Erythroblast (primary cell): ENCODE results near the gene PHACTR2.
A peak's percentile ranks its signal among the peaks of the same experiment; 100 is the strongest.
"Not testable (repeated sequence)": the region's sequence is repeated elsewhere in the genome, so short reads cannot be mapped to it uniquely, and the experiment has no call there.

Experiments
- DNase-seq, 2 experiments: peaks; one replicate each; lab custom pipeline; 2025; lab: John Stamatoyannopoulos, UW
- GATA1 ChIP-seq: IDR thresholded peaks from 2 replicates; pipeline ENCODE4 v1.6.1; 2011; ENCODE audit warnings: low read depth, mild to moderate bottlenecking, control low read depth, low read length, moderate library complexity
- POLR2A ChIP-seq: IDR thresholded peaks from 2 replicates; pipeline ENCODE4 v1.6.1; 2011; ENCODE audit warnings: mild to moderate bottlenecking, low read length

PHACTR2 gene

DNA sequence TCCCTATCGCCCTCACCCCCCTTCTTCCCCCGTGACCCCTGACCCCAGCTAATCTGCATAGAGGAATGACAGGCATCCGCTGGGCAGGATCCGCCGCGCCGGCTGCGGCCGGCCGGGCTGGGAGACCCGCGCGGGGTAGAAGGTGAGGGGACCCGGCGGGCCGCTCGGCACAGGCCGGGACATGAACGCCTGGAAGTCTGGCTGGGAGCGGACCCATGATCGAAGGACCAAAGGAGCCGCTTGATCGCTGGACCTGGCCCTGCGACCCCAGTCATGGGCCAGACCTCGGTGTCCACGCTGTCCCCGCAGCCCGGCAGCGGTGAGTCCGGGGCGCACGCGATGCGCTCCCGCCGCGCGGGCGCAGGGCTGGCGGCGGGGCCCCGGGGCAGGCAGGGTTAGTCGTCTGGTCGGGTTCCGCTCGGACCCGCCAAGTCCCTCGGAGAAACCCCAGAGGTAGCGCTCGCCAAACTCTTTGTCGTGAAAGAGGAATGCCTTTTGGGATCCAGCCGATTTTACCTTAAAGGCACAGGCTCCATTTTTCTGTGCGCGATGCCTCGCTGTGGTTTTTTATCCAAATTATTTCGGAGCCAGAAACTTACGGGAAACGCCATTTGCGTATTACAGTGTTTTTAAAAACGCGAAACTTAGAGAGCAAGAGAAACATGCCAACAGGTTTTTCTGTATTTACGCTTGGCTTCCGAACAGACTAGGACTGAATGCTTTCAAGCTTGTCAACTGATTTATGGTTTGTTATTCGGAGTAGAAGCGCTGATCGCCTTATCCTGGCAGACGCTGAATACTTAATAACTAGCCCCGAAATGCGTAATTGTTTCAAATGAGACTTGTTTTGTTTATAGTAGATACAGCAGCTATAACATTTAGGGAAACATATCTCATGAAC, at the start of gene PHACTR2:
PHACTR2 (plus strand) TSS at position 75 of the 901 bp plus-strand sequence; CDS start at position 274, 199 bp downstream.
- peak; percentile 66 for TF ChIP-seq POLR2A
- no peak for TF ChIP-seq GATA1
- peak; percentile 63 to 73 for DNase-seq

DNA sequence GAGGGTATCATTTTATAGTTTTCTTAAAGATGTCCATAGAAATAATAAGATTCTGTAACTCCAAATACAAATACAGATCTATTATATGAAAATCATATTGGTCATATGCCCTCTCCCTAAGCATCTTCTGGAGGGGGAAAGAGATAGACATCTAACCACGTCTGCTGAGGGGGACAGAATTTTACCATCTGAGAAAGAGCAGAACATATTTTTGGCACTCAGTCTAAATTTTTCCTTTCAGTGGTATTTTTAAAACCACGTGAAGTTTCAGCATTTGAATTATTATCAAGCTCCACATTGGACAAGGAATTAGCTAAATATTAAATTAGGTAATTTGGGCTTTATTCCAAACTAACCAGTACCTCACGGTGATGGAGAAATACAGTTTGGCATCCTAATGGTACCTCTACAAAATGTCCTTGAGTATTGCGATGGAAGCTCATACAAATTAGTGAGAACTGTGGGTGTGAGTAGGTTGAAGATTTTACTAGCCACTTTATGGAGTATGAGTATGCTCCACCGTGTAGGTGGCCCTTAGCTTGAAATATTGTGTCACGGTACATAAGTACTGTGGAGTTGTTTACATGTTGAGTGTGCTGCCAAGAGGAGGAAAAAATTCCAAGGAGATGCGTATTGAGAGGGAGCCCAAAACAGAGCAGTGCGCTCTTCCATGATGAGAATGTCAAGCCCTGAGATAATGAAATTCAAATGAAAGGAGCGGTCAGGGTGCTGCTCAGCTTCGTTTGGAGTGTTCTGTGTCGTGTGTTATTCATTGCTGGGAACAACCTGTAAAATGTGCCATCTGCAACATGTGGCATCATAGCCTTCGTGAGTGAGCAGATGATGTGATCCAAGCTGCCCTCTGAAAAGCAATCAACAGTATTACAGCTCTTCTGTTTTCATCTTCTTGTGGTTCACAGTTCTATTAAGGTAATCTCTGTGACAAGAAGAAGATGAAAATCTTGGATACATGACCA, 48.4 kb upstream of the PHACTR2 start:
- DNase-seq = no peak
- TF ChIP-seq POLR2A = no peak
- no peak for TF ChIP-seq GATA1

DNA sequence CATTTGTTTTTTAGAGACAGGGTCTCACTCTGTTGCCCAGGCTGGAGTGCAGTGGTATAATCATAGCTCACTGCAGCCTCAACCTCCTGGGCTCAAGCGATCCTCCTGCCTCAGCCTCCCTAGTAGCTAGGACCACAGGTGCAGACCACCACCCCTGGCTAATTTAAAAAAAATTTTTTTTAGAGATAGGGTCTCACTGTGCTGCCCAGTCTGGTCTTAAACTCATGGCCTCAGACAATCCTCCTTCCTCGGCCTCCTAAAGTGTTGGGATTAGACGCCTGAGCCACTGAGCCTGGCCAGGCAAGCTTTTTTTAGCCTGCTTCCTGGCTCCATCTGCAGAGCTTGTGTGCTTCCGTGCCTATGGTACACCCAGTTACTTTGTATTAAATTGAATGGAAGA, 46.6 kb upstream of the PHACTR2 start:
- not testable (repeated sequence) for DNase-seq

DNA sequence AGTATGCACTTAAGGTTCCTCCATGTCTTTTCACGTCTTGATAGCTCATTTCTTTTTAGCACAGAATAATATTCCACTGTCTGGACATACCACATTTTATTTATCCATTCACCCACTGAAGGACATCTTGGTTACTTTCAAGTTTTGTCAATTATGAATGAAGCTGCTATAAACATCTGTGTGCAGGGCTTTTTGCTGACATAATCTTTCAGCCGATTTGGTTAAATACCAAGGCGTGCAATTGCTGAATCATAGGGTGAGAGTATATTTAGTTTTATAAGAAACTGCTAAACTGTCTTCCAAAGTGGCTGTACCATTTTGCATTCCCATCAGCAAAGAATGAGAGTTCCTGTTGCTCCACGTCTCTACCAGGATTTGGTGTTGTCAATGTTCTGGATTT, 44.9 kb upstream of the PHACTR2 start:
- DNase-seq = no peak
- no peak for TF ChIP-seq GATA1
- no peak for TF ChIP-seq POLR2A

DNA sequence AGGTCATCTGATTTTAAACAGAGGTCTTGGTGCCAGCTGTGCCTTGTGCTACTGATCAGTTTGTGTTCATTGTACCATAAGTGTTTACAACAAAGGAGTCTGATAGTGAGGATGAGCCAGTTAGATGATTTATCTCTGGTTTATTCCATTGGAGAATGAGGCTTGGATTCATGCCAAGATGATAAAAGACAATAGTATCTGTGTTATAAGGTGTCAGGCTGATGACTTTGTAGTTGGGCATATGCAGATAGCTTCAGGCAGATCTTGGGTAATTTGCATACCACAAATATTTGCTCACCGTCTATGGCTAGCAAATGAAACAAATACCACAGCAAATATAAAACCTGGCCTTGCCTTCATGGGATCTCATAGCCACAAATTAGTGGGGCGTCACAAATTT, 43.3 kb upstream of the PHACTR2 start:
- TF ChIP-seq POLR2A (no peak), GATA1 (no peak)
- peak in 1 of 2 experiments; percentile 30 for DNase-seq

DNA sequence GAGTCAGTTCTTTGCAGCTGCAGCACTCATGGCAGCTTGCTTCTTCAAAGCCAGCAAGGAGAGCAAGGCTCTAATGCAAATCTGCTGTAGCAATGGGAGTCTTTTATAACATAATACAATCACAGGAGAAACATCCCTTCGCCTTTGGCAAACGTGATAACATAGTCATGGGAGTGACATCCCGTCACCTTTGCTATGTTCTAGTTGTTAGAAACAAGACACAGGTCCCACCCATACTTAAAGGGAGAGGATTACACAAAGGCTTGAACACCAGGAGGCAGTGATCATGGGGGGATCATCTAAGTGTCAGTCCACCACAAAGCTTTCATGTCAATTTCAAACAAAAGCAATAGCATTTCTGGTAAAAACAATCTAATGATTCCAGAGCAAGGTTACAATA, 40.1 kb upstream of the PHACTR2 start:
- TF ChIP-seq POLR2A (no peak), GATA1 (no peak)
- DNase-seq = no peak

DNA sequence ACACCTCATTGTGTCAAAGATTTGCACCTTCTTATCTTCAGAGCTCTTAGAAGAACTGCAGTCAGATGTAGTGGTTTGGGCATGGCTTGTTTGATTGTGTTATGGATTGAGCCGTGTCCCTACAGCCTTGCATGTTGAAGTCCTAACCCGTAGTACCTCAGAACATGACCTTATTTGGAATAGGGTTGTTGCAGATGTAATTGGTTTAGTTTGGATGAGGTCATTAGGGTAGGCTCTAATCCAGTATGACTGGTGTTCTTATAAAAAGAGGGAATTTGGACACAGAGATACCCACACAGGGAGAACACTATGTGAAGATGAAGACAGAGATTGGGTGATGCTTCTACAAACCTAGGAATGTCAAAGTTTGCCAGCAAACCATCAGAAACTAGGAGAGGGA, 35.4 kb upstream of the PHACTR2 start:
- TF ChIP-seq GATA1 (no peak), POLR2A (no peak)
- DNase-seq = no peak

DNA sequence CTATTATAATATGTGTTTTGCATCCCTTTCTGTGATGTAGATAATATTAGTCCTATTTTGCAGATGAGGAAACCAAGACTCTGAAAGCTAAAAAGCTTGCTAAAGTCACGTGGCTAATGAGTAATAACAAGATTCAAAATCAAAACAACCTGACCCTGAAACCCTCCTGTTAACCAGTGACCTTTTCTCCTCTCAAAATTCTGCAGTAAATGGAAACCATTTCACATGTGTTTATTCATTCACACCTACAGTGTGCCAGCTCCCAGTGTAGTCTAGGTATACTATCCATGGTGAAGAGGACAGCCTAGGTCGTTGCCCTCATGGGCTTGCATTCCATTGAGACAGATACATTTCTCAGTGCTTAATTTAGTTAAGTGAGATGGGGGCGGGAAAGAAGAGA, 30.6 kb upstream of the PHACTR2 start:
- no peak for DNase-seq
- no peak for TF ChIP-seq POLR2A
- TF ChIP-seq GATA1 = no peak

DNA sequence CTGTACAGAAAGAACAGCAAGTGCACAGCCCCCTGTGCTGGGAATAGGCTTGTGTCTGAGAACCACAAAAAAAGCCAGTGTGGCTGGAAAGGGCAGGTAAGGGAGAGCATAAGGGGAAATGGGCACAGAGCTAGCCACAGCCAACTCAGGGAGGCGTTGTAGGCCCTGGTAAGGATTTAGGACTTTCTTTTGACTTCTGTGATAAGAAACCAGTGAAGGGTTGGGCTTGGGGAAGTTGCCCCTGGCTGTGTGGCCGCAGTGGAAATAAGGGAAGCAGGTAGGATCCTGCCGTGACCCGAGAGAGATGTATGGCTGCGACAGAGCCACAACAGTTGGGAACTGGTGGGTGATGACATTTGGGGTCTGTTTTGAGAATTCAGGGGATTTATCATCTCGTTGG, 30.0 kb upstream of the PHACTR2 start:
- TF ChIP-seq GATA1 (no peak), POLR2A (no peak)
- DNase-seq = no peak

DNA sequence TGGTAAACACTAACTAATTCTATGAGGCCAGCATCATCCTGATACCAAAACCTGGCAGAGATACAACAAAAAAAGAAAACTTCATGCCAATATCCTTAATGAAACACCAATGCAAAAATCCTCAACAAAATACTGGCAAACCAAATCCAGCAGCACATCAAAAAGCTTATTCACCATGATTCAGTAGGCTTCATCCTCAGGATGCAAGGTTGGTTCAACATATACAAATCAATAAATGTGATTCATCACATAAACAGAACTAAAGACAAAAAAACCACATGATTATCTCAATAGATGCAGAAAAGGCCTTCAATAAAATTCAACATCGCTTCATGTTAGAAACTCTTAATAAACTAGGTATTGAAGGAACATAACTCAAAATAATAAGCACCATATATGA, 28.4 kb upstream of the PHACTR2 start:
- DNase-seq = not testable (repeated sequence)

DNA sequence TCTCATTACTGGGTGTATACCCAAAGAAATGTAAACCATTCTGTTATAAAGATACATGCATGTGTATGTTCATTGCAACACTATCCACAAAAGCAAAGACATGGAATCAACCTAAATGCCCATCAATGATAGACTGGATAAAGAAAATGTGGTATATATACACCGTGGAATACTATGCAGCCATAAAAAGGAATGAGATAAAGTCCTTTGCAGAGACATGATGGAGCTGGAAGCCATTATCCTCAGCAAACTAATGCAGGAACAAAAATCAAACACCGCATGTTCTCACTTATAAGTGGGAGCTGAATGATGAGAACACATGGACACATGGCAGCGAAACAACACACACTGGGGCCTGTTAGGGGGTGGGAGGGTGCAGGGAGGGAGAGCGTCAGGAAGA, 26.4 kb upstream of the PHACTR2 start:
- DNase-seq = not testable (repeated sequence)

DNA sequence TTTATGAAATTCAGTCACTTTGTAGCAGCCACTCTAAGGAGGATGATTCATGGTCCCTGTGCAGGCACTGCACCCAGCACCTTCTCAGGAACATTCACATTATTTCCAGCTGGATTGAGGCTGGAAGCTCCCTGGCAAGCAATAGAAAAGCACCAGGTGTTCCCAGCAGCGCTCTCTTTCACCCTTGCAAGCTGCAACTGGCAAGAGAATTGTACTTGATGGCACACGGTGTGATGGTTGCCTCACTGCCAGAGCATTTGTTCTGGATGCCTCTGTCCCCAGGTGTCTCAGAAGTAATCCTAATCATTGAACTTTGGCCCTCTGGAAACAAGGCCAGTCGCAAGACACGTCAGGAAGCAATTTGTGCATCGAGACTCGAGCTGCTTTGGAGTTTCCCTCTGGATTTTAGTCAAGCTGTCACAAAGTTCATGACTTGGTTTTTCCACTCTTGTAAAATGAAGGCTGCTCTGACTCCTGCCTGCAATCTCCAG, 24.9 kb upstream of the PHACTR2 start:
- no peak for TF ChIP-seq POLR2A
- TF ChIP-seq GATA1 = no peak
- no peak for DNase-seq

DNA sequence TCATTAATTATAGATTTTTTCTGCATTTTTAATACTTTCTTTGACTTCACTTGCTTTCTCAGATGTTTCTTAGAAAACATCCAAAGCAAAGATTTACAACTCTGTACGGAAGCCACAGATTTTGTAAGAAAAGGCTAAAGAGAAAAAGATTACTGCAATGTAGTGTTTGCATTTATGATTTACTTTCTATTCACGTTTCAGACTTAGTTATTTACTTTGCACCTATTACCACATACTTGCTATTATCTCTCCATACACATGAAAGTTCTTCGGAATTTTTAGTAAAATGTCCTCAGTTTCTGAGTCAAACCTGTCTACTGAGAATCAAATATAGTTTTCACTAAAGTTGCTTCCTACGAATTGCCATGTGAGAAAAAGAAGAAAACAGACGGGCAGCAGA, 22.2 kb upstream of the PHACTR2 start:
- no peak for DNase-seq
- TF ChIP-seq GATA1 (no peak), POLR2A (no peak)

DNA sequence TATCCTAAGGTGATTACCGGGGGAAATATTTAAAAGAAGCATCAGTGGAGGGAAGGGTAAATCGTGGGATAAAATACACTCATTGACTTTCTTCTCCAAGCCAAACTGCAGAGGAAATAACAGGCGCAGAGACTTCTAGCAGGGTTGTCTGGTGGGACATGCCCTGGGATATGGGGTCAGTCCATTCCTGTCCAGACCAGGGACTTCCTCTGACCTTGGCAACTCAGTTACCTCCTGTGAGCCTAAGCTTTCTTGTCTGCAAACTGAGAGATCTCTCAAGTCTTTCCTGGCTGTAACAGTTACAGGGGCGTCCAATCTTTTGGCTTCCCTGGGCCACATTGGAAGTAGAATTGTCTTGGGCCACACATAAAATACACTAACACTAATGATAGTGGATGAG, 21.7 kb upstream of the PHACTR2 start:
- TF ChIP-seq GATA1 = no peak
- TF ChIP-seq POLR2A = no peak
- no peak for DNase-seq

DNA sequence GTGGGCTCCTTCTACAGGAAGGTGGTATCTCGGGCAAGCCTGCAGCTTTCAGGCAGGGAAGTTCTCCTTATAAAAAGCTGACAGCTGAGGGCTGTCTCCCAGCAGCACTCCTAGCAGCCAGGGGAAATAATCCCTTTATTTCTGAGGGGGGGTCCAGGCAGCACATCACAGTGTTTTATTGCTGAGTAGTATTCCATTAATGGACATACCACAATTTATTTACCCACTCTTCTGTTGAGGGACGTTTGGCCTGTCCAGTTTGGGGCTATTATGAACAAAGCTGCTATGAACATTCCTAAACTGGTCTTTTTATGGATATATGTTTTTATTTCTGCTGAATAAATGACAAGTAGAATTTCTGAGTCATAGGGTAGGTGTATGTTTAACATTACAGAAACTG, 20.0 kb upstream of the PHACTR2 start:
- TF ChIP-seq GATA1 (no peak), POLR2A (no peak)
- DNase-seq = no peak

DNA sequence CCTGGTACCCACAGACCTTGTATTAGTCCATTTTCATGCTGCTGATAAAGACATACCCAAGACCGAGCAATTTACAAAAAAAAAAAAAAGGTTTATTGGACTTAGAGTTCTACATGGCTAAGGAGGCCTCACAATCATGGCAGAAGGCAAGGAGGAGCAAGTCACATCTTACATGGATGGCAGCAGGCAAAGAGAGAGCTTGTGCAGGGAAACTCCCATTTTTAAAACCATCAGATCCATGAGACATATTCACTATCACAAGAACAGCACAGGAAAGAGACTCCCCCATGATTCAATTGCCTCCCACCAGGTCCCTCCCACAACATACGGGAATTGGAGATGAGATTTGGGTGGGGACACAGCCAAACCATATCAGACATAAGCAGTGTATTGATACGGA, 17.6 kb upstream of the PHACTR2 start:
- DNase-seq = not testable (repeated sequence)
